GM21423 (cell line): ENCODE results near the gene POLD1.
A peak's percentile ranks its signal among the peaks of the same experiment; 100 is the strongest.

Experiments used
- ATAC-seq: cut with Tn5 transposase; IDR thresholded peaks from one replicate; pipeline ENCODE4 v1.9.1; 2021; ENCODE audit warnings: mild to moderate bottlenecking, moderate library complexity; ENCODE audit not compliant: unreplicated experiment

POLD1 gene

GRCh38 chr19:50417111-50418081, 33.2 kb downstream of the POLD1 start:
- no peak for ATAC-seq

DNA sequence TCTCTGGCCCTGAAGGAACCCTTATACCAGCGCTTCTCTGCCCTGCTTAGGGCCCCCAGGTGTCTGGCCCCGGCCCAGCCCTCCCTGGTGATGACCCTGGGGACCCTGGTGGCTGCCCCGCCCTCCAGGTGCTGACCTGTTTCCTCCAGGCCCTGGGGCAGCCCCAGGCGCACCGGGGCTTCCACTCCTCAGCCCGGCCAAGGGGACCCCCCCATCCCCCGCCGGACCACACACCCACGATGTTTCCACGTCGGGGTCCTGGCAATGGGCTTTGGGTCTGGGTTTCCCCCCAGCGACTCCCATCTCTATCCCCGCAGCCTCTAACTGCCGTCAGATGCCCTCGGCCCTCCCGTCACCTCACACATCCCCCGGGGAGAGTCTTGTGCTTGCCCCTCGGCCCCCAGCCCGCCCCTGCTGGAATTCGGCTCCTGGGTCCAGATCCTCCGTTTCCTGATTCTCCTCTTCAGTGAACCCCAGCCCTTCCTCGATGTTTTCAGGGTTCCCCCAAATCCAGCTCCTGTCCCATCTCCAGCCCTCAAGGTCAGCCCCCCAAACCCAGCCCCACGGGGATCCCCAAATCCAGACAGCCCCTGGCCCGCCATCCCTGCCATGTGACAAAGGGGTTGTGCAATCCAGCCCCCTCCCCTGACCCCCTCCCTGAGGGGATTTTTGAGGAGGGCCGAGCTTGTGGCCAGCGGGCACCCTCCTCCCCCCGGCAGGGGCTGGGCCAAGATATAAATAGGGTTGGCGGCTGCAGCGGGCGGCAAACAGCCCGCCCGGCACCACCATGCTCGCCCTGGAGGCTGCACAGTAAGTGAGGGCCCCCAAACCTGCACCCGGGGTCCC, 34.3 kb downstream of the POLD1 start, which contains the start of gene SPIB:
SPIB (plus strand) TSS at position 763 of the 846 bp plus-strand sequence; CDS start at position 788, 25 bp downstream.
- ATAC-seq = no peak

- no peak for ATAC-seq
Measured at GRCh38 chr19:50419022-50419579, 35.0 kb downstream of the POLD1 start.

DNA sequence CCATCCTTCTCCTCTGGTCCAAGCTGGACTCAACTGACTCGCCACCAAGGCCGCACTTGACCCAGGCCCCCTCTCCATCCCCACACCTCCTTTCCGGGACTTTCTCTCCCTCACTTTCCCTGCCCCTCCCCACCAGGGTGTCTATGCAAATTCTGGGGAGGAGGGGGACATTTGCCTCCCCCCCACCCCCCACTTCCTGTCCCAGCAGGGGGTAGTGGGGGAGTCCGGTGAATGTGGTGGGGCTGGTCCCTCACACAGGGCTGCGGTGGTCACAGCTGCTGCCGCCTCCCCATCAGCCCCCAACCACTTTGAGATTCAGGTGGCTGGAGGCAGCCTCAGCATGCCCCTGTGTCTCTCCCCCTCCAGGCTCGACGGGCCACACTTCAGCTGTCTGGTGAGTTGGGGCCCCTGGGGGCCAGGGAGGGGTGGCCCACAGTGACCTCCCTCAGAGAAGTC, 35.5 kb downstream of the POLD1 start:
- no peak for ATAC-seq

DNA sequence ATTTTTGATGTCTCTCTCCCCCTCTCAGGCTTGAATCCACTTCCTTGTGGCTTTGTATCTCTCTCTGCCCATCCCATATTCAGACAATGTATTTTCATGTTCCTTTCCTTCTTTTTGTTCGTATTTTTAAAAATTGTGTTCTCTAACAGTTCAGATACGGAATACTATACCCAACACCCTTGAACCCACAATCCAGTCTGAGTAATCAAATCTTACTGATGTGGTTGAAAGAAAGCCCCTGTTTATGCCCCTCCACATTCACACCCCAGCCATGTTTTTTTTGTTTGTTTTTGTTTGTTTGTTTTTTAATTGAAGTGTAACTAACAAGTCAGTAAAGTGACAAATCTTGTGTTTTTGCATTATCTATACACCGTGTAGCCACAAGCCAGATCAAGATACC, 36.0 kb downstream of the POLD1 start:
- no peak for ATAC-seq

GRCh38 chr19:50420808-50421207, 36.7 kb downstream of the POLD1 start:
- ATAC-seq = no peak

GRCh38 chr19:50422397-50423278, 38.5 kb downstream of the POLD1 start:
- ATAC-seq = no peak

DNA sequence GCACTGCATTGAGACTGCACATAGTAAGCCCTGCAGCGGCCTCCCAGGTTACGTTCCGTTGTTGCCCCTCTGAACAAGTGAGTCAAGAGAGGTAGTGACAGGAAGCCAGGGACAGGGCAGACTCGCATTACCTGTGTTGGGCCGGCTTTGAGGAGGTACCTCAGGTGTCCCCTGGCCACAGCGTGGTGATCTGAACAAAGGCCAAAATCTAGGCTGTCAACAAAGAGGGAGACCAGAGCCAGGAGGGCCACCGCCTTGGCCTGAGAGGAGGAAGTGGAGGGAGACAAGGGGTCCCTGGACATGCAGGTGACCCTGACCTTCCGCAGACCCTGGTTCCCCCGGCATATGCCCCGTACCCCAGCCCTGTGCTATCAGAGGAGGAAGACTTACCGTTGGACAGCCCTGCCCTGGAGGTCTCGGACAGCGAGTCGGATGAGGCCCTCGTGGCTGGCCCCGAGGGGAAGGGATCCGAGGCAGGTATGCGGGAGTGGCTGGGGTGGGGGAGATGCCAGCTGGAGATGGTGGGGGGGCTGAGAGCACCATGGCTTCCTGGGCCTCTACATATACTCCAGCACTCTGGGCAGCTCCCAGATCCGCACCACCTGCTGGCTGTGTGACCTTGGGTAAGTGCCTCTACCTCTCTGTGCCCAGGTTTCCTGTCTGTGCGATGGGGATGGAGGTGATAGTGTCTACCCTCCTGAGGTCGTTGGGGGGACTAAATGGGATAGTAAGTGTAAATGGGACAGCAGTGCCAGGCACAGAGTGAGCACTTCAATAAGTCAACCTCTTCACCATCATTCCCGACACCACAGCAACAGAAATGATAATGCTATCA, 39.3 kb downstream of the POLD1 start:
- ATAC-seq = no peak

- no peak for ATAC-seq
Measured at GRCh38 chr19:50425581-50425980, 41.4 kb downstream of the POLD1 start.

- ATAC-seq = no peak
Measured at GRCh38 chr19:50427318-50427925, 43.3 kb downstream of the POLD1 start.

GRCh38 chr19:50427997-50428425, 43.9 kb downstream of the POLD1 start:
- ATAC-seq = no peak

GRCh38 chr19:50428772-50429463, 44.8 kb downstream of the POLD1 start:
- ATAC-seq = no peak

DNA sequence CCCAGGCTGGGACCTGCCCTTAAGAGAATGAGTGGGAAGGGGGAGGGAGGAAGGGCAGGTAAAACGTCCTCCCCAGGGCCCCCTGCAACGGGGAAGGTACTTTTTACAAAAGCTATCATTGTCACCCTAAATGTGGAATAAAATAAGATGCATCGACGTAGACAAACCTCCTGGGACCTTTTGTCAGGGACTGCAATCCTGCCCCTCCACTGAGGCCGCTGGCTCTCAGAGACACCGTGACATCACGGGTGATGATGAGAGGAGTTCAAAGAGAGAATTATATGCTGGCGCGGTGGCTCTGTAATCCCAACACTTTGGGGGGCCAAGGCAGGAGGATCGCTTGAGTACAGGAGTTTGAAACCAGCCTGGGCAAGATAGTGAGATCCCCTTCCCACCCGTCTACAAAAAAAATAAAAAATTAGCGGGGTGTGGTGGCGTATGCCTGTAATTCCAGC, 46.8 kb downstream of the POLD1 start:
- ATAC-seq = no peak

- peak; percentile 58 for ATAC-seq
Measured at GRCh38 chr19:50431343-50432220, 47.4 kb downstream of the POLD1 start.

- ATAC-seq = no peak
Measured at GRCh38 chr19:50432221-50433028, 48.3 kb downstream of the POLD1 start, which contains the start of gene MYBPC2. TSS of gene MYBPC2 (plus strand) at chr19:50432892. CDS start at chr19:50432954, 62 bp downstream.
